Immature natural killer cell (primary cell): ENCODE data around the gene PIGR. TPM values are rescaled to one million over a fixed set of nuclear protein-coding genes. Genes with fewer than 3 reads are reported as not detected.

ENCODE experiments used
- DNase-seq, 3 donors: peaks; one replicate each; pipeline ENCODE4 v3.0.0; 2022; ENCODE audit warnings: mixed read lengths in 1 of 3
- H3K27ac Mint-ChIP-seq, 6 donors: one replicate each; pipeline ENCODE4 v1.8.0; 2020; ENCODE audit warnings: mixed read lengths in 6 of 6, mild to moderate bottlenecking in 5 of 6, inconsistent platforms in 4 of 6, moderate library complexity in 3 of 6
- H3K27me3 Mint-ChIP-seq, 3 donors: one replicate each; pipeline ENCODE4 v1.8.0; 2020 to 2021; ENCODE audit warnings: low read depth in 3 of 3, mild to moderate bottlenecking in 3 of 3, mixed read lengths in 3 of 3, moderate library complexity in 3 of 3, inconsistent platforms in 1 of 3
- H3K36me3 Mint-ChIP-seq, 3 donors: one replicate each; pipeline ENCODE4 v1.8.0; 2020; ENCODE audit warnings: mixed read lengths in 3 of 3, inconsistent platforms in 2 of 3, mild to moderate bottlenecking in 2 of 3
- H3K4me1 Mint-ChIP-seq, 2 donors: one replicate each; pipeline ENCODE4 v1.8.0; 2020; ENCODE audit warnings: inconsistent platforms in 2 of 2, mild to moderate bottlenecking in 2 of 2, mixed read lengths in 2 of 2, moderate library complexity in 1 of 2
- H3K4me3 Mint-ChIP-seq, 5 donors: one replicate each; pipeline ENCODE4 v1.8.0; 2020; ENCODE audit warnings: mild to moderate bottlenecking in 5 of 5, mixed read lengths in 5 of 5, inconsistent platforms in 3 of 5, moderate library complexity in 3 of 5
- H3K9me3 Mint-ChIP-seq, 6 donors: one replicate each; pipeline ENCODE4 v1.8.0; 2020; ENCODE audit warnings: mild to moderate bottlenecking in 6 of 6, mixed read lengths in 6 of 6, inconsistent platforms in 4 of 6, moderate library complexity in 3 of 6
- polyA plus RNA-seq, 3 donors: library from polyadenylated mRNA; unstranded; fragments of 300-500 nt; fragmentation: Illumina TruSeq; gene quantifications; one replicate each; pipeline ENCODE4 v1.2.3, GENCODE V29; 2021

The PIGR gene
- polyA plus RNA-seq, 3 donors from 2014 or later = 0.13 to 0.25 TPM; not detected in 1

DNA sequence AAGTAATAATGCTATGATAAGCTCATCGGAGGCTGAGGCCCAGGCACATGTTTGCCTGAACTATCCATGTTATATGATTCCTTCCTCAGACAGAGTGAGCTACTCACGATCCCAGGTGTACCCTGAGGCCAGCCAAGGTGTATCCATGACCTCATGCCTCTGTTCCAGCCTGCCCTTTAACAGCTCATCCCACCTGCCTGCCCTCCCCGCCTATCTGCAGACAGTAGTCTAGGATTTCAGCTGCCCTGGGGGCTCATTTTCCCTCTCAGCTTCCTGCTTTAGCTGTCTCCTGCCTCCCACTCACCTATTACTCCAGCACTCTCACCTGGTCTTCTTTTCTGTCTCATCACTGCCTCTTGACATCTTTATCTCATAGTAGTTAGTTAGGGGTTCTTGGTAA, 50.9 kb downstream of the PIGR start:
- no peak for DNase-seq
- peaks cover 0 to 13% (median 2%) of the 10 kb centered on the region in 3 donors for H3K27me3 Mint-ChIP-seq
- peaks cover 3 to 5% (median 4%) of the 10 kb centered on the region in 3 donors for H3K36me3 Mint-ChIP-seq
- H3K4me1 Mint-ChIP-seq = peaks cover 6 to 10% of the 10 kb centered on the region in 2 donors
- no peaks in the 10 kb centered on the region for H3K9me3 Mint-ChIP-seq
- H3K27ac Mint-ChIP-seq = peak overlapping the region in 1 of 6 donors; percentile 25
- H3K4me3 Mint-ChIP-seq = no peak overlapping the region

DNA sequence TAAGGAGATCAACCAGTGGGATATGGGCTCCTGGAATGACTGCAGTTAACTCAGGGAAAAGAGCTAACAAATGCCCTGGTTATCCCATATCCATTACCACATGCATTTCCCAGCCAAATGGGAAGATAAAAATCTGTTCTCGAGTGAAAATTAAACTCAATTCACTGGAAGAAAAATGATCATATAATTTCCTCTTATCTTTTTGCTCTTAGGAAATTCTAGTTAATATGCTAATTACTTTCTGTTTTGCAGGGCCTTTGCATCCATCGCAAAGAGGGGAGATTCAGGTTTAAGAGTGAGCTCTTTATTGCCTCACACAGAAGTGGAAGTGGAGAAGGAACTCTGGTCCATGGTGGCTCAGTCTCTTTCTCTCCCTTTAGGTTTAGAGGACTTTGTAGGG, 52.9 kb downstream of the PIGR start:
- peaks cover 0 to 14% (median 2%) of the 10 kb centered on the region in 3 donors for H3K27me3 Mint-ChIP-seq
- H3K36me3 Mint-ChIP-seq = peaks cover 4 to 8% (median 5%) of the 10 kb centered on the region in 3 donors
- H3K4me3 Mint-ChIP-seq = no peak overlapping the region
- peaks cover 6 to 12% of the 10 kb centered on the region in 2 donors for H3K4me1 Mint-ChIP-seq
- DNase-seq = no peak
- H3K27ac Mint-ChIP-seq = no peak overlapping the region
- H3K9me3 Mint-ChIP-seq = no peaks in the 10 kb centered on the region

DNA sequence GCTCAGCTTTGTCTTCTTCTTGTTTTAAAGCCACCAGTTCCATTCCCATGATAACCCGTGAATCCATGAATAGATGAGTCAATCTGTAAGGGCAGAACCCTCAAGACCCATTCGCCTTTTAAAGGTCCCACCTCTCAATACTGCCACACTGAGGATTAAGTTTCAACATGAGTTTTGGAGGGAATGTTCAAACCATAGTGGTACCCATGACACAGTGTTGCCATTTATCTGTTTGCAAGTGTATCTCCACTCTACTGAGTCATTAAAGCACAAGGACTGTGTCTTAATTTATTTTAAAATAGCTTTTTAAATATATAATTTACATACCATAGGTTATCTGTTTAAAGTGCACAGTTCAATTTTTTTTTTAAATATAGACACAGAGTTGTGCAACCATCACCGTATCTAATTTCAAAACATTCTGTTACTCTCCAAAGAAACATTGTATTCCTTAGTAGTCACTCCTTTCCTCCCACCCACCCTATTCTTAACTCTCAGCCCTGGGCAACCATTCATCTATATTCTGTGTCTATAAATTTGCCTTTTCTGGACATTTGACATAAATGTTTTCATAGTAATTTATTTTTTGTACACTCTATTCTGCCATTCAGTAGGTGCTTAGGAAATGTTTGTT, 53.8 kb downstream of the PIGR start:
- peaks cover 6 to 12% of the 10 kb centered on the region in 2 donors for H3K4me1 Mint-ChIP-seq
- H3K4me3 Mint-ChIP-seq = no peak overlapping the region
- peaks cover 4 to 8% (median 5%) of the 10 kb centered on the region in 3 donors for H3K36me3 Mint-ChIP-seq
- no peaks in the 10 kb centered on the region for H3K9me3 Mint-ChIP-seq
- no peak for DNase-seq
- H3K27me3 Mint-ChIP-seq = peaks cover 0 to 14% (median 2%) of the 10 kb centered on the region in 3 donors
- H3K27ac Mint-ChIP-seq = no peak overlapping the region

DNA sequence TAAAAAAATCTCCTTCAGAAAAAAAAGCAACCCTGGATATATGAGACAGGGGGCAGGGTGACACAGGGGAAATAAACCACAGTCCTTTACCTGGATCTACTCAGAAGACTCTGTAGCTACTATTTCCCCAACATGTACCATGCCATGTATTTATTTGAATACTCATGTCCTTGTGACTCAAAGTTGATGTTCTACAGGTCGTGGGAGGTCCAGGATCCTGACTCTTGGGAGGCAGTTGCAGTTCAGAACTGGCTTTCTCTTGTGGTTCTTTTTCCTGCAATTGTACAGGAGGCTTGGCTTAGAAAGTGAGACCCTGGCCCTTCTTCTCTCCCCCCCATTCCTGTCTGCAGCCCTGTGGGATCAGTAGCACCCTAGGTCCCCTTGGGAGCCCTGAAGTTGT, 54.9 kb downstream of the PIGR start:
- Mint-ChIP-seq H3K9me3 (no peaks in the 10 kb centered on the region), H3K27me3 (peaks cover 0 to 10% (median 2%) of the 10 kb centered on the region in 3 donors), H3K4me1 (peaks cover 6 to 12% of the 10 kb centered on the region in 2 donors), H3K4me3 (no peak overlapping the region), H3K27ac (peak overlapping the region in 1 of 6 donors; percentile 15), H3K36me3 (peaks cover 5 to 8% (median 7%) of the 10 kb centered on the region in 3 donors)
- no peak for DNase-seq

DNA sequence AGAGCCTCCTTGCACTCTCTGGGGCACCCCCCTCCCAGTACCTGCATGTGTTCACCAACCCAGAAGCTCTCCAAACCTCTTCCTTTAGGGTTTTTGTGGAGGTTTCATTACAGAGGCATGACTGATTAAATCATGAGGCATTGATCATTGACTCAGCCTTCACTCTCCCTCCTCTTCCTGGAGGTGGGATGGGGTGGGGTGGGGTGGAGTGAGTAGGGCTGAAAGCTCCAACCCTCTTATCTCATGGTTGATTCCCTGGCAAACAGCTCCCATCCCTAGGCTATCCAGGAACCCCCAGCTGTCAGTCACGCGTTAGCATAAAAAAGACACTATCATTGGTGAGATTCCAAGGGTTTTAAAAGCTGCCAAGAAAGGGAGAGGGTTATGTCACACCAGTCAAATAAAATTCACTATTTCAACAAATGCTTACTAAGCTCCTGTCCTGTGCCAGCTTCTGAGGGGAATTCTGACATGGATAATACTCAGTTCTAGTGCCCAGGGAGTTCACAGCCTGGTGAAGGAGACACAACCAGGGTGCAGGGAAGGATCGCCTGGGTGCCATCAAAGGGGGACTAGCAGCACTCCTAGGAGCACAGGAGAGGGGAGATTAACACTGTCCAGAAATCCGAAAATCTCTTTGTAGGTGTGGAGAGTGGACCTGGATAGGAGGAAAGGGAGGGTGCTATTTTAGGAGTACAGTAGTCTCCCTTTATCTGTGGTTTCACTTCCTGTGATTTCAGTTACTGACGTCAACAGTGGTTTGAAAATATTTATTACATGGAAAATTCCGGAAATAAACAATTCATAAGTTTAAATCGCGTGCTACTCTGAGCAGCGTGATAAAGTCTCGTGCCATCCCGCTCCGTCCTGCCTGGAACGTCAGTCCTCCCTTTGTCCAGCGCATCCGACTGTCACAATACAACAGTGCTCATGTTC, 55.9 kb downstream of the PIGR start:
- Mint-ChIP-seq H3K27ac (peak overlapping the region in 3 of 6 donors; percentile 8 to 54 (median 13)), H3K4me3 (no peak overlapping the region), H3K9me3 (no peaks in the 10 kb centered on the region), H3K4me1 (peaks cover 6 to 12% of the 10 kb centered on the region in 2 donors), H3K27me3 (peaks cover 0 to 12% (median 2%) of the 10 kb centered on the region in 3 donors), H3K36me3 (peaks cover 5 to 8% (median 8%) of the 10 kb centered on the region in 3 donors)
- DNase-seq = no peak

DNA sequence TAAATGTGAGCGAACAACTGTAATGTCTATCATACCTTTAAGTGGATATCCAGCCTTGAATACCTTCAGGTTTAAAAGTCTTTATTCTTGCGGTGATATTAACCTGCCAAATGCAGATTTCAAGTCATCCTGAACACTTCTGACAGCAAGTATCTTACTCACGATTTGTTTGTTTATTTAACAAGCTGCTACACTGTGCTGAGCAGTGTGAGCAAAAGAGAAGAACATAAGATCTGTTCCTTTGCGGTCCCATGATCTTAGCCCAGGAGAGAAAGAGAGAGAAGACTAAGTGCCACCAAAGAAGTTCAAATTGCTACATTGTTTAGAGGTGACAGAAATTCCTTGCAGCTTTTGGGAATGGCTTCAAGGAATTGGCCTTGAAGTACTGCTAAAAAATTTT, 58.6 kb downstream of the PIGR start:
- H3K9me3 Mint-ChIP-seq = no peaks in the 10 kb centered on the region

DNA sequence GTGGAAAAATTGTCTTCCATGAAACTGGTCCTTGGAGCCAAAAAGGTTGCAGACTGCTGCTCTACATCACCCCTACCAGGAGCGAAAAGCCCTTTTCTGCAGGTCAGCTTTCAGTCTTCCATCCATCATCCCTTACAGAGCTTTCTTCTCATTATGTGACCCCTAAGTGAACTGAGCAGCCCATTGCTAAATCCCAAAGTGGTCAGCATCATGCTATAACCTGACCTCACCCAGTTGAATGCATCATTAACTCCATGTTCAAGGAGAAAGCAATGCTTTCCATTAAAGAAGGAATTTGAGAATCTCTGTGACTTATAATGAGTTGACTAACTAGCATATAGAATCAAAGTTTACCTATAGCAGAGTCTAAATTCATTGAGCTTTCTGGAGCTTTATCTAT, 59.4 kb downstream of the PIGR start:
- Mint-ChIP-seq H3K4me3 (no peak overlapping the region), H3K27ac (no peak overlapping the region), H3K27me3 (peaks cover 2 to 7% (median 3%) of the 10 kb centered on the region in 3 donors)

More for the DNA sequence above, 58.6 kb downstream of the PIGR start:
- Mint-ChIP-seq H3K27ac (no peak overlapping the region), H3K36me3 (peaks cover 4 to 8% (median 5%) of the 10 kb centered on the region in 3 donors), H3K4me1 (peaks cover 11 to 32% of the 10 kb centered on the region in 2 donors), H3K4me3 (no peak overlapping the region), H3K27me3 (peaks cover 2 to 10% (median 3%) of the 10 kb centered on the region in 3 donors)
- no peak for DNase-seq

DNA sequence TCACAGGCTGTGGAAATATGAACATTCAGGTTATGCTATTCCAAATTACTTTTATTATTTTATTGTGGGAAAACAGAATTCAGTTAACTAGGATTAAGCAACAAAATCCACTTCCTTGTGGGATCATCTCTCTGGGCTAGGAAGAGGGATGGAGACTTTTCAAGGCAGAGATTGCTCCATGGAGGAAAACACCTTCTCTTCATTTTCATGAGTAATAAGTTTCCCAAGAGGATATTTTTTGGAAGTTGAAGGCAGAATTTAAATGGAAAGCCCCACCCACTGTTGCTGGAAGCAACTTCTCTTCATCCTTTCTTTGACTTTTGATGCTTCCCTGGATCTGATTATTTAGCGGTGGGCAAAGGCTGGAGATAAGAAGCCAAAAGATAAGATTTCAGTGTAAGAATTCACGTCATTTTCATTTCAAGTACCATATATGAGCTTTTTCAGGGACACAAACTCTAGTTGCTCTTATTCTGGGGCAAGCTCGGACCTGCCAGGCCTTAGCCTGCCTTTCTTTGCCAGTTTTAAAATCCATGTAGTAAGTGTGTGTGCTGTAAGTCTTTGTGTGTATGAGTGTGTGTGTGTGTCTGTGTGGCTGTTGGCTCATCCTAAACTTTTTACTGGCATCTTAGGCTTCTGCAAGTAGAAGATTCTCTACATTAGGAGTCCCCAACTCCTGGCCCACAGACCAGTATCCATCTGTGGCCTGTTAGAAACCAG, 60.8 kb downstream of the PIGR start:
- peaks cover 0 to 8% (median 4%) of the 10 kb centered on the region in 3 donors for H3K36me3 Mint-ChIP-seq
- H3K27ac Mint-ChIP-seq = no peak overlapping the region
- DNase-seq = no peak
- peaks cover 0 to 6% (median 3%) of the 10 kb centered on the region in 3 donors for H3K27me3 Mint-ChIP-seq
- H3K4me3 Mint-ChIP-seq = no peak overlapping the region
- peaks cover 7 to 24% of the 10 kb centered on the region in 2 donors for H3K4me1 Mint-ChIP-seq
- H3K9me3 Mint-ChIP-seq = no peaks in the 10 kb centered on the region

More for the DNA sequence above, 59.4 kb downstream of the PIGR start:
- peaks cover 11 to 32% of the 10 kb centered on the region in 2 donors for H3K4me1 Mint-ChIP-seq
- H3K9me3 Mint-ChIP-seq = no peaks in the 10 kb centered on the region
- DNase-seq = no peak
- peaks cover 4 to 8% (median 5%) of the 10 kb centered on the region in 3 donors for H3K36me3 Mint-ChIP-seq

DNA sequence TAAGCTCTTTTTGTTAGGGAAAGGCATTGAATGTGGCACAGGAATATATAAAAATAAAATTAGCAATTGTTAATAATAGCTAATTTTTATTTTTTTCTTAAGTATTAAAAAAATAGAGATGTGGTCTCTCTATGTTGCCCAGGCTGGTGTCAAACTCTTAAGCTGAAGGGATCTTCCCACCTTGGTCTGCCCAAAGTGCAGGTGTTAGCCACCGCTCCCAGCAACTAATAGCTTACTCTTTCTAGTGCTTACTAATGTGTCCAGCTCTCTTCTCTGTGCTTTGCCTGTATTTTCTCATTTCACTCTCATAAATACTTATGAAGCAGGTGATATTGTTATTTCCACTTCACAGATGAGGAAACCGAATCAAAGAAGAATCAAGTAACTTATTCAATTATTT, 62.4 kb downstream of the PIGR start:
- H3K4me1 Mint-ChIP-seq = peaks cover 5 to 20% of the 10 kb centered on the region in 2 donors
- no peaks in the 10 kb centered on the region for H3K9me3 Mint-ChIP-seq
- no peak overlapping the region for H3K27ac Mint-ChIP-seq
- peak; percentile 11 to 22 (median 15) for DNase-seq
- peaks cover 0 to 11% (median 5%) of the 10 kb centered on the region in 3 donors for H3K36me3 Mint-ChIP-seq
- peaks cover 0 to 3% (median 3%) of the 10 kb centered on the region in 3 donors for H3K27me3 Mint-ChIP-seq
- H3K4me3 Mint-ChIP-seq = peak overlapping the region in 1 of 5 donors; percentile 27

DNA sequence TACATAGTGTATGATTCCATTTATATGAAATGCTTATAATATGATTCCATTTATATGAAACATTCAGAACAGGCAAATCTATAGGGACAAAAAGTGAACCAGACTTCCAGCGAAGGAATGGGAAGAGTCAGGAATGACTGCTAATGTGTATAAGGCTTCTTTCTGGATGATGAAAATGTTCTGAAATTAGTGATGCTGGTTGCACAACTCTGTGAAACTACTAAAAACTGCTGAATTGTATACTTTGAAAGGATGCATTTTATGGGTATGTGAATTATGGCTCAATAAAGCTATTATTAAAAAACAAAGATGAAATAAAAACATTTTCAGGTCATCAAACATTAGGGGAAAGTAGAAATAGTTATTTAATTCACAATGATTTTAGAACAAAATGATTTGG, 63.1 kb downstream of the PIGR start:
- H3K36me3 Mint-ChIP-seq = peaks cover 5 to 16% (median 9%) of the 10 kb centered on the region in 3 donors
- H3K4me1 Mint-ChIP-seq = peaks cover 5 to 20% of the 10 kb centered on the region in 2 donors
- H3K27ac Mint-ChIP-seq = no peak overlapping the region
- no peak overlapping the region for H3K4me3 Mint-ChIP-seq
- DNase-seq = no peak
- peaks cover 0 to 3% (median 3%) of the 10 kb centered on the region in 3 donors for H3K27me3 Mint-ChIP-seq
- peaks cover 2 to 5% (median 4%) of the 10 kb centered on the region in 6 donors for H3K9me3 Mint-ChIP-seq

DNA sequence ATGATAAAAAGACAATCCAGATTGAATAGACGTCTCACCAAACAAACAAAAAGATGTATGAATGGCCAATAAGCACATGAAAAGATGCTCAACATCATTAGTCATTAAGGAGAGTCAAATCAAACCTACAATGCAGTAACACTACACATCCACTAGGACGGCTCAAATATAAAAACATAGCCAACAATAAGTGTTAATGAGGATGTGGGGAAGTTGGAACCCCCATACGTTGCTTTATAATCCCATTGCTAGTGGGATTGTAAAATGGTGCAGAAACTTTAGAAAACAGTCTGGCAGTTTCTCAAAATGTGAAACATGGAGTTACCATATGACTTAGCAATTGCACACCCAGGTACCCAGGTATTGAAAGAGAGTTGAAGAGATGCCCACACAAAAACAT, 63.7 kb downstream of the PIGR start:
- H3K27me3 Mint-ChIP-seq = peaks cover 0 to 3% (median 3%) of the 10 kb centered on the region in 3 donors
- H3K9me3 Mint-ChIP-seq = peaks cover 3 to 11% (median 8%) of the 10 kb centered on the region in 6 donors
- H3K4me1 Mint-ChIP-seq = peaks cover 5 to 20% of the 10 kb centered on the region in 2 donors
- no peak for DNase-seq
- no peak overlapping the region for H3K27ac Mint-ChIP-seq
- no peak overlapping the region for H3K4me3 Mint-ChIP-seq
- H3K36me3 Mint-ChIP-seq = peaks cover 10 to 19% (median 11%) of the 10 kb centered on the region in 3 donors

DNA sequence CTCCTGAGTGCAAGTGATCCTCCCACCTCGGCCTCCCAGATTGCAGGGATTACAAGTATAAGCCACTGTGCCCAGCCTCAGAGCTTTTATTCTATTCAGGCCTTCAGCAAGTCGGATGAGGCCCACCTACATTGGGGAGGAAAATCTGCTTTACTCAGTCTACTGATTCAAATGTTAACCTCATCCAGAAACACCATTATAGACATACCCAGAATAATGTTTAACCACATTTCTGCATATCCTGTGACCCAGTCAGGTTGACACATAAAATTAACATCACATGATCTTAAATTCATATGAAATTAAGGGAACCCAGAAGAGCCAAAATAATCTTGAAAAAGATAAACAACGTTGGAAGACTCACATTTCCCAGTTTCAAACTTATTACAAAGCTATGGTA, 66.0 kb downstream of the PIGR start:
- Mint-ChIP-seq H3K4me1 (peaks cover 5 to 20% of the 10 kb centered on the region in 2 donors), H3K36me3 (peaks cover 14 to 18% (median 17%) of the 10 kb centered on the region in 3 donors), H3K27ac (no peak overlapping the region), H3K4me3 (no peak overlapping the region), H3K9me3 (peaks cover 7 to 21% (median 12%) of the 10 kb centered on the region in 6 donors), H3K27me3 (peaks cover 0 to 3% (median 2%) of the 10 kb centered on the region in 3 donors)
- DNase-seq = no peak
